GM23248 (cell line): ENCODE results near the gene ATP6AP2. TPM values are rescaled to one million over a fixed set of nuclear protein-coding genes. Genes with fewer than 3 reads are reported as not detected.
"Not testable (repeated sequence)": the region's sequence is repeated elsewhere in the genome, so short reads cannot be mapped to it uniquely, and the experiment has no call there.

Experiments used
- DNase-seq: peaks from one replicate; pipeline ENCODE4 v3.0.0-alpha.2; 2015
- H2AFZ ChIP-seq: fragments of 200-600 bp; sonication (generic); 2 replicates; pipeline ENCODE4 v1.6.1; 2016; ENCODE audit warnings: antibody characterized with exemption
- H3F3A ChIP-seq: fragments of 200-600 bp; sonication (generic); 2 replicates; pipeline ENCODE4 v1.6.1; 2016; ENCODE audit warnings: mild to moderate bottlenecking, antibody characterized with exemption, mixed run types; ENCODE audit not compliant: insufficient read depth
- H3K27ac ChIP-seq: fragments of 200-600 bp; sonication (generic); 2 replicates; pipeline ENCODE4 v1.5.1; 2016; ENCODE audit warnings: mild to moderate bottlenecking
- H3K27me3 ChIP-seq: fragments of 200-600 bp; sonication (generic); replicated peaks from 2 replicates; pipeline ENCODE4 v1.6.1; 2016; ENCODE audit warnings: mild to moderate bottlenecking; ENCODE audit not compliant: insufficient read depth
- H3K36me3 ChIP-seq: fragments of 200-600 bp; sonication (generic); 2 replicates; pipeline ENCODE4 v1.6.1; 2016; ENCODE audit warnings: low read depth, mild to moderate bottlenecking
- H3K4me1 ChIP-seq: fragments of 200-600 bp; sonication (generic); 2 replicates; pipeline ENCODE4 v1.6.1; 2016; ENCODE audit warnings: mild to moderate bottlenecking; ENCODE audit not compliant: insufficient read depth
- H3K4me2 ChIP-seq: fragments of 200-600 bp; sonication (generic); one replicate; pipeline ENCODE4 v1.6.1; 2016; ENCODE audit warnings: mild to moderate bottlenecking; ENCODE audit not compliant: unreplicated experiment
- H3K4me3 ChIP-seq: fragments of 200-600 bp; sonication (generic); 2 replicates; pipeline ENCODE4 v1.5.1; 2016; ENCODE audit warnings: mild to moderate bottlenecking
- H3K79me2 ChIP-seq: fragments of 200-600 bp; sonication (generic); 2 replicates; pipeline ENCODE4 v1.6.1; 2016; ENCODE audit warnings: mild to moderate bottlenecking; ENCODE audit not compliant: insufficient read depth
- H3K9ac ChIP-seq: fragments of 200-600 bp; sonication (generic); 2 replicates; pipeline ENCODE4 v1.6.1; 2016; ENCODE audit warnings: mild to moderate bottlenecking
- H3K9me2 ChIP-seq: fragments of 200-600 bp; sonication (generic); 2 replicates; pipeline ENCODE4 v1.6.1; 2016; ENCODE audit warnings: mixed run types, mild to moderate bottlenecking, moderate library complexity; ENCODE audit not compliant: insufficient read depth
- H3K9me3 ChIP-seq: fragments of 200-600 bp; sonication (generic); one replicate; pipeline ENCODE4 v1.6.1; 2017; ENCODE audit warnings: low read depth
- H4K20me1 ChIP-seq: fragments of 200-600 bp; sonication (generic); 2 replicates; pipeline ENCODE4 v1.6.0; 2016; ENCODE audit not compliant: insufficient read depth
- EZH2 ChIP-seq: fragments of 200-600 bp; sonication (generic); IDR thresholded peaks from 2 replicates; pipeline ENCODE4 v1.6.1; 2018; ENCODE audit warnings: antibody characterized with exemption, mild to moderate bottlenecking; ENCODE audit not compliant: insufficient read depth, poor library complexity, severe bottlenecking
- EZH2phosphoT487 ChIP-seq: fragments of 200-600 bp; sonication (generic); IDR thresholded peaks from 2 replicates; pipeline ENCODE4 v1.6.1; 2018; ENCODE audit warnings: antibody characterized with exemption, moderate library complexity, mild to moderate bottlenecking, low read depth; ENCODE audit not compliant: insufficient read depth
- WGBS, 2 experiments: methylation state at CpG; one replicate each; pipeline ENCODE4 v1.1.6; 2015 to 2017; ENCODE audit warnings: low lambda C conversion rate in 2 of 2, low coverage in 1 of 2; ENCODE audit errors: missing lambda C conversion rate in 2 of 2; 5-methylcytosine and 5-hydroxymethylcytosine counted together
- in situ Hi-C: fragments of 300-500 bp; cut with MboI; formaldehyde crosslinking; loops from 2 replicates; pipeline ENCODE4 v1.15.0; 2020
- polyA plus RNA-seq: library from polyadenylated mRNA; unstranded; fragments of >200 nt; fragmentation: Nextera tagmentation; extraction: Ambion mirVana; gene quantifications from 2 replicates; pipeline ENCODE4 v1.2.1, GENCODE V29; 2016
- total RNA-seq: library from RNA; depleted of rRNA; stranded (reverse); fragments of >200 nt; shearing (Covaris generic); gene quantifications from 2 replicates; pipeline ENCODE4 v1.2.3, GENCODE V29; 2014

ATP6AP2 gene
- total and polyA plus RNA-seq, 2 experiments from 2014 or later = 211 to 443 TPM

DNA sequence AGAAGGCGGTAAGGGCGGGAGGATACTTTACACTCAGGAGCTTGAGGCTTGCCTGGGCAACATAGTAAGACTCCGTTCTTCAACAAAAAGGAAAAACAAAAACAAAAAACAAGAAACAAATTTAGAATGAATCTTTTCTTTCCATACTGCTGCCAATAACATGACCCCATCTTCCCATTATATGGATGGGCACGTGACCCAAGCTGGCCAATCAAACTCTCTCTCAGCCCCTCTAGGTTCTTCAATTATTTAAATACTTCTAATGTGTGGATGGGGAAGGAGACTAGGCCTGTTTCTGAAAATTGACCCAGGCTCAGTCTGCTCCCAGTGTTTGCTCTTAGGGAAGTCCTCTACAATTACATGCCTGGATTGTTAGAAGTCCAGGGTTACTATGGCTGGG, 22.2 kb upstream of the ATP6AP2 start:
- Histone ChIP-seq H3K4me3 (no peak overlapping the region), H3K9me3 (no peaks in the 10 kb centered on the region), H3K27ac (no peak overlapping the region), H3K4me2 (no peak overlapping the region), H3K9me2 (no peaks in the 10 kb centered on the region), H3K27me3 (no peaks in the 10 kb centered on the region), H3K79me2 (no peaks in the 10 kb centered on the region), H3K4me1 (no peaks in the 10 kb centered on the region), H3F3A (no peaks in the 10 kb centered on the region), H2AFZ (no peak overlapping the region), H3K9ac (no peak overlapping the region), H3K36me3 (no peaks in the 10 kb centered on the region), H4K20me1 (no peaks in the 10 kb centered on the region)
- 88 to 100% methylated on average over 4 of the region's 4 CpGs for WGBS, 2 experiments
- no peak for DNase-seq
- TF ChIP-seq EZH2phosphoT487 (no peak), EZH2 (no peak)
- in situ Hi-C loops = no loop called here

DNA sequence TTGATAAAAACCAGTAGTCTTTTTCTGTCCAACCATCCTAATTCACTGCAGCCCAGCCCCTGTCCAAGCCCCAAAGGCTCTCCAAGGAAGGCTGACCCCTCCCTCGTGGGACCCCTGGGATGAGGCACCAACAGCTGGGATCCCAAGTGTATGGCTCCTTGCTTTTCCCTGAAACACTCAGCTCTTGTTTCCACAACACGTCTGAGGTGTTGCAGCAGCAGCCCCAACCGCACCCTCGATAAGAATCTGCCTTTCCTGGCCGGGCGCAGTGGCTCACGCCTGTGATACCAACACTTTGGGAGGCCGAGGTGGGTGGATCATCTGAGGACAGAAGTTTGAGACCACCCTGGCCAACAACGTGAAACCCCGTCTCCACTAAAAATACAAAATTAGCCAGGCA, 17.0 kb upstream of the ATP6AP2 start:
- in situ Hi-C loops = no loop called here
- no peak overlapping the region for H3K9ac ChIP-seq
- H3K79me2 ChIP-seq = no peaks in the 10 kb centered on the region
- no peak overlapping the region for H3K4me3 ChIP-seq
- no peak overlapping the region for H3K4me2 ChIP-seq
- no peaks in the 10 kb centered on the region for H3K9me2 ChIP-seq
- H4K20me1 ChIP-seq = no peaks in the 10 kb centered on the region
- H3K36me3 ChIP-seq = no peaks in the 10 kb centered on the region
- no peaks in the 10 kb centered on the region for H3K4me1 ChIP-seq
- H2AFZ ChIP-seq = no peak overlapping the region
- DNase-seq = no peak
- no peaks in the 10 kb centered on the region for H3K9me3 ChIP-seq
- H3K27me3 ChIP-seq = no peaks in the 10 kb centered on the region
- H3K27ac ChIP-seq = no peak overlapping the region
- WGBS, 2 experiments = 25 to 72% methylated on average over 1 to 10 of the region's 10 CpGs
- no peaks in the 10 kb centered on the region for H3F3A ChIP-seq
- TF ChIP-seq EZH2 (no peak), EZH2phosphoT487 (no peak)

DNA sequence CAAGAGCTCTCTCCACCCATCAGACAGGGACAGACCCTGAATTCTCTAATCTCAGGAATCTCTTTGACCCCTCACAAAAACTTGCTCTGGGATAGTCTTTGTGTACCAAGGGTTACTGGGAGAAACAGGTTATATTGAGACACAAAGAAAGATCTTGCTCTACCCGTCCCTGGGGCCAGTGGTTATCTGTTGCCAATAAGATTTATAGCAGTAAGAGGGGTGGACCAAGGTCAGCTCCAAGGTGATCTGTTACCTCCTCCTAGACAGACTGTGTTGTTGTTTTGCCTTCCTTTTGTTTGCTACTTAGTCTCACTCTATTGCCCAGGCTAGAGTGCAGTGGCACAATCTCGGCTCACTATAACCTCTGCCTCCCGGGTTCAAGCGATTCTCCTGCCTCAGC, 16.3 kb upstream of the ATP6AP2 start:
- H3F3A ChIP-seq = no peaks in the 10 kb centered on the region
- no peak overlapping the region for H3K4me2 ChIP-seq
- no peaks in the 10 kb centered on the region for H3K9me3 ChIP-seq
- H3K36me3 ChIP-seq = no peaks in the 10 kb centered on the region
- no peak overlapping the region for H3K4me3 ChIP-seq
- WGBS, 2 experiments = 72 to 73% methylated on average over 4 of the region's 4 CpGs
- H3K27me3 ChIP-seq = no peaks in the 10 kb centered on the region
- no peaks in the 10 kb centered on the region for H3K79me2 ChIP-seq
- no peaks in the 10 kb centered on the region for H4K20me1 ChIP-seq
- H2AFZ ChIP-seq = no peak overlapping the region
- H3K9ac ChIP-seq = no peak overlapping the region
- TF ChIP-seq EZH2 = no peak
- no peak for TF ChIP-seq EZH2phosphoT487
- H3K9me2 ChIP-seq = no peaks in the 10 kb centered on the region
- H3K4me1 ChIP-seq = no peaks in the 10 kb centered on the region
- no peak for DNase-seq
- no peak overlapping the region for H3K27ac ChIP-seq
- in situ Hi-C loops = no loop called here

DNA sequence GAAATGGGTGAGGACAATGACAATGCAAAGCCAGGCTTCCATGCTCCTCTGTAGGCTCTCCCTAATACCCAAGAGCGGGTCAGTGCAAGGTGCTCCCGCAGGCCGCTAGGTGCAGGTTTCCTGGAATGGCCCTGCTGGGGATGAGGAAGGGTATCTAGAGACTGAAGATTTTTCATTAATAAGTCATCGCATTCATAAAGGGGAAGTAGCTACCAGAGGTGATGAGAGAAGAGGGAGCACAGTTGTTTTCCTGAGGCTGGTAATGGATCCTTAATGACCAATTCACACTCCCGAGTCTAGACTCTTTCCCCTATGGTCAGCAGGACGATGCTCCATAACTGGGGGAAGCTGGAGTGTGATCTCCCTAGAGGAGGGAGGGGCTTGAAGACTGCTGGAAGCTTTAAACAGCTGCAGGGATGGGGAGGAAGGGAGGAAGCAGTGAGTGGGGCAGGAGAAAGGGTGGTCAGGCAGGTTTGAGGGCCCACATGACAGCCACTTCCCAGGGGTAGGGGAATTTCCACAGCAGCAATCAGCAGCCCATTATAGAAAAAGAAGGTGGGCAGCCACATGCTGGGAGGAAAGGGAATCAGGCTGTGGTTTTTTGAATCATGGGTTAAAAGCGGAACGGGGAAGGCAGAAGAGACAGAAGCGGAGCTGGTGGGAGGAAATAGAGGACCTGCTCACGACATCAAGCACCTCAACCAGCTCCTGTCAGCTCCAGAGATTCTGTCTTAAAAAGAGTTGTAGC, 10.2 kb upstream of the ATP6AP2 start:
- no peaks in the 10 kb centered on the region for H3K9me2 ChIP-seq
- no peaks in the 10 kb centered on the region for H3K27me3 ChIP-seq
- no peak overlapping the region for H3K4me3 ChIP-seq
- no peaks in the 10 kb centered on the region for H3K4me1 ChIP-seq
- no peaks in the 10 kb centered on the region for H3K9me3 ChIP-seq
- no peak for DNase-seq
- H3F3A ChIP-seq = no peaks in the 10 kb centered on the region
- no peak overlapping the region for H2AFZ ChIP-seq
- H3K9ac ChIP-seq = no peak overlapping the region
- H3K79me2 ChIP-seq = no peaks in the 10 kb centered on the region
- no peaks in the 10 kb centered on the region for H3K36me3 ChIP-seq
- no peak for TF ChIP-seq EZH2phosphoT487
- H3K4me2 ChIP-seq = no peak overlapping the region
- no peaks in the 10 kb centered on the region for H4K20me1 ChIP-seq
- in situ Hi-C loops = no loop called here
- H3K27ac ChIP-seq = no peak overlapping the region
- WGBS, 2 experiments = 77 to 87% methylated on average over 9 to 10 of the region's 10 CpGs

DNA sequence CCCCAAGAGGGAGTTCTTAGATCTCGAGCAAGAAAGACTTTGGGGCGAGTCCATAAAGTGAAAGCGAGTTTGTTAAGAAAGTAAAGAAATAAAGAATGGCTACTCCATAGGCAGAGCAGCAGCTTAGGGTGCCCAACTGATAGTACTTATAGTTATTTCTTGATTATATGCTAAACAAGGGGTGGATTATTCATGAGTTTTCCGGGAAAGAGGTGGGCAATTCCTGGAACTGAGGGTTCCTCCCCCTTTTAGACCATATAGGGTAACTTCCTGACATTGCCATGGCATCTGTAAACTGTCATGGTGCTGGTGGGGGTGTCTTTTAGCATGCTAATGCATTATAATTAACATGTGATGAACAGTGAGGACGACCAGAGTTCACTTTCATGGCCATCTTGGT, 9.6 kb upstream of the ATP6AP2 start:
- H3K36me3 ChIP-seq, DNase-seq, H3K79me2 ChIP-seq, H3K27ac ChIP-seq, H3F3A ChIP-seq, H3K9me2 ChIP-seq, H3K4me2 ChIP-seq, H3K4me1 ChIP-seq, in situ Hi-C loops, H3K9me3 ChIP-seq, H3K4me3 ChIP-seq, H2AFZ ChIP-seq, H4K20me1 ChIP-seq, H3K27me3 ChIP-seq, H3K9ac ChIP-seq: not testable (repeated sequence)
- 46 to 63% methylated on average over 5 of the region's 5 CpGs for WGBS, 2 experiments
